Panc1 (cell line): ENCODE data around the gene DCLK2. TPM values are rescaled to one million over a fixed set of nuclear protein-coding genes. Genes with fewer than 3 reads are reported as not detected.

Source experiments
- ATAC-seq: fragments of 200-7000 bp; cut with Tn5 transposase; 2 replicates; pipeline ENCODE4 v1.9.1; 2020; ENCODE audit warnings: mild to moderate bottlenecking, moderate library complexity
- BruUV-seq: library from RNA; stranded (reverse); fragments of 400-500 nt; replicated peaks from 2 replicates; lab custom pipeline; 2021; lab: Mats Ljungman, UMichigan
- CTCF ChIA-PET: fragments of 300-600 bp; sonication (Branson Sonifier 250); formaldehyde crosslinking; loops from one replicate; lab custom pipeline; 2022; ENCODE audit warnings: antibody characterized with exemption; lab: Charles Lee
- POLR2A ChIA-PET: fragments of 300-600 bp; sonication (Branson Sonifier 250); formaldehyde crosslinking; loops from one replicate; lab custom pipeline; 2022; ENCODE audit warnings: antibody characterized with exemption; lab: Charles Lee
- DNase-seq: peaks from one replicate; pipeline ENCODE4 v3.0.0-alpha.2; 2010; ENCODE audit warnings: low read depth, low spot score
- H3K27ac ChIP-seq: 2 replicates; pipeline ENCODE4 v1.5.1; 2011; ENCODE audit warnings: mild to moderate bottlenecking, low read length, inconsistent platforms
- H3K27me3 ChIP-seq: fragments of 200-500 bp; sonication (Bioruptor generic); 2 replicates; pipeline ENCODE4 v1.6.0; 2014; ENCODE audit warnings: low read length, inconsistent platforms; ENCODE audit not compliant: control insufficient read depth, insufficient read depth
- H3K36me3 ChIP-seq: fragments of 200-500 bp; sonication (Bioruptor generic); 2 replicates; pipeline ENCODE4 v1.5.1; 2014; ENCODE audit warnings: inconsistent platforms, mild to moderate bottlenecking, low read length, moderate library complexity; ENCODE audit not compliant: control insufficient read depth, insufficient read depth
- H3K4me1 ChIP-seq: 2 replicates; pipeline ENCODE4 v1.5.1; 2011; ENCODE audit warnings: inconsistent platforms, mild to moderate bottlenecking, low read length, moderate library complexity; ENCODE audit not compliant: control insufficient read depth, insufficient read depth
- H3K4me3 ChIP-seq, 2 experiments: 2 replicates each; pipeline ENCODE4 v1.5.1; 2011 to 2012; ENCODE audit warnings: low read depth in 2 of 2, low read length in 2 of 2, mild to moderate bottlenecking in 2 of 2, inconsistent platforms in 1 of 2, moderate library complexity in 1 of 2
- H3K9me3 ChIP-seq: fragments of 200-500 bp; sonication (Bioruptor generic); 2 replicates; pipeline ENCODE4 v1.5.1; 2014; ENCODE audit warnings: low read depth, mild to moderate bottlenecking, inconsistent platforms, low read length, moderate library complexity; ENCODE audit not compliant: control insufficient read depth, insufficient read depth
- POLR2AphosphoS5 ChIP-seq: IDR thresholded peaks from 2 replicates; pipeline ENCODE4 v1.6.1; 2012; ENCODE audit warnings: mild to moderate bottlenecking, low read depth, low read length, moderate library complexity
- SIN3A ChIP-seq: IDR thresholded peaks from 2 replicates; pipeline ENCODE4 v1.6.1; 2012; ENCODE audit warnings: low read depth, mild to moderate bottlenecking, low read length, moderate library complexity, borderline replicate concordance; ENCODE audit not compliant: insufficient read depth
- TCF7L2 ChIP-seq: IDR thresholded peaks from 2 replicates; pipeline ENCODE4 v1.6.1; 2011; ENCODE audit warnings: mild to moderate bottlenecking, low read depth, low read length, inconsistent platforms
- in situ Hi-C: cut with HindIII; loops from 2 replicates; pipeline ENCODE4 v1.10.0; 2016; ENCODE audit warnings: low sequenced_read_pairs, low pct_unique_long_range_greater_than_20kb
- intact Hi-C: fragments of 100-400 bp; cut with micrococcal nuclease; formaldehyde crosslinking; loops from one replicate; pipeline ENCODE4 v1.10.0; 2022; ENCODE audit not compliant: unreplicated experiment
- total RNA-seq: library from RNA; stranded (reverse); gene quantifications from one replicate; pipeline ENCODE4 v1.2.1, GENCODE V29; 2021; ENCODE audit not compliant: unreplicated experiment
- TF ChIP-seq, protein P1 (sequence below): fragments of 450-650 bp; IDR thresholded peaks from 2 replicates; pipeline ENCODE4 v1.5.1; 2017; ENCODE audit warnings: mild to moderate bottlenecking
- TF ChIP-seq, protein P2 (sequence below), 2 experiments: IDR thresholded peaks; 2 replicates each; pipeline ENCODE4 v1.6.1; 2011 to 2012; ENCODE audit warnings: low read depth in 2 of 2, control low read depth in 1 of 2, low read length in 1 of 2, mild to moderate bottlenecking in 1 of 2, moderate library complexity in 1 of 2; ENCODE audit not compliant: insufficient read depth in 1 of 2

Gene DCLK2
- total RNA-seq, 1 experiment from 2014 or later: 9.5 TPM

DNA sequence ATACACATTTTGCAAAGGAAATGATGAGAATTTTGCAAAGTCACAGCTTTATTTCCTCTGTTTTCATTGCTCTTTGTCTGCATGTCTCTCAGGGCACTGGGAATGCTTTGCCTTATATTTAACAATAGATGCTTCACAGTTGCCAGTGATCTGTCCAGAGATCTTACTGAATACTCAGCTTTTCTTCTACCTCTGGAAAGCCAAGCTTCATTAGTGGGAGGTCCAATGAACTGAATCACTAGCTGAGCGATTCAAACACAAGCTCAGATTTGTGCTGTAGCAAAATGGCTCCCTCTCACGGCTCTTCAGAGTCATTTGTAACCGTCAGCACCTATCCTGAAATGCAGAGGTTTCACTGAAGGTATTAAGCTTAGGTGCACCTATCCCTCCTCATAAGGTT, 138.9 kb downstream of the DCLK2 start:
- H3K4me1 ChIP-seq: peaks cover 8% of the 10 kb centered on the region
- in situ Hi-C loops: no loop called here
- TF ChIP-seq, protein P1, sequence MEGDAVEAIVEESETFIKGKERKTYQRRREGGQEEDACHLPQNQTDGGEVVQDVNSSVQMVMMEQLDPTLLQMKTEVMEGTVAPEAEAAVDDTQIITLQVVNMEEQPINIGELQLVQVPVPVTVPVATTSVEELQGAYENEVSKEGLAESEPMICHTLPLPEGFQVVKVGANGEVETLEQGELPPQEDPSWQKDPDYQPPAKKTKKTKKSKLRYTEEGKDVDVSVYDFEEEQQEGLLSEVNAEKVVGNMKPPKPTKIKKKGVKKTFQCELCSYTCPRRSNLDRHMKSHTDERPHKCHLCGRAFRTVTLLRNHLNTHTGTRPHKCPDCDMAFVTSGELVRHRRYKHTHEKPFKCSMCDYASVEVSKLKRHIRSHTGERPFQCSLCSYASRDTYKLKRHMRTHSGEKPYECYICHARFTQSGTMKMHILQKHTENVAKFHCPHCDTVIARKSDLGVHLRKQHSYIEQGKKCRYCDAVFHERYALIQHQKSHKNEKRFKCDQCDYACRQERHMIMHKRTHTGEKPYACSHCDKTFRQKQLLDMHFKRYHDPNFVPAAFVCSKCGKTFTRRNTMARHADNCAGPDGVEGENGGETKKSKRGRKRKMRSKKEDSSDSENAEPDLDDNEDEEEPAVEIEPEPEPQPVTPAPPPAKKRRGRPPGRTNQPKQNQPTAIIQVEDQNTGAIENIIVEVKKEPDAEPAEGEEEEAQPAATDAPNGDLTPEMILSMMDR: peak; percentile 44
- TF ChIP-seq, protein P2, sequence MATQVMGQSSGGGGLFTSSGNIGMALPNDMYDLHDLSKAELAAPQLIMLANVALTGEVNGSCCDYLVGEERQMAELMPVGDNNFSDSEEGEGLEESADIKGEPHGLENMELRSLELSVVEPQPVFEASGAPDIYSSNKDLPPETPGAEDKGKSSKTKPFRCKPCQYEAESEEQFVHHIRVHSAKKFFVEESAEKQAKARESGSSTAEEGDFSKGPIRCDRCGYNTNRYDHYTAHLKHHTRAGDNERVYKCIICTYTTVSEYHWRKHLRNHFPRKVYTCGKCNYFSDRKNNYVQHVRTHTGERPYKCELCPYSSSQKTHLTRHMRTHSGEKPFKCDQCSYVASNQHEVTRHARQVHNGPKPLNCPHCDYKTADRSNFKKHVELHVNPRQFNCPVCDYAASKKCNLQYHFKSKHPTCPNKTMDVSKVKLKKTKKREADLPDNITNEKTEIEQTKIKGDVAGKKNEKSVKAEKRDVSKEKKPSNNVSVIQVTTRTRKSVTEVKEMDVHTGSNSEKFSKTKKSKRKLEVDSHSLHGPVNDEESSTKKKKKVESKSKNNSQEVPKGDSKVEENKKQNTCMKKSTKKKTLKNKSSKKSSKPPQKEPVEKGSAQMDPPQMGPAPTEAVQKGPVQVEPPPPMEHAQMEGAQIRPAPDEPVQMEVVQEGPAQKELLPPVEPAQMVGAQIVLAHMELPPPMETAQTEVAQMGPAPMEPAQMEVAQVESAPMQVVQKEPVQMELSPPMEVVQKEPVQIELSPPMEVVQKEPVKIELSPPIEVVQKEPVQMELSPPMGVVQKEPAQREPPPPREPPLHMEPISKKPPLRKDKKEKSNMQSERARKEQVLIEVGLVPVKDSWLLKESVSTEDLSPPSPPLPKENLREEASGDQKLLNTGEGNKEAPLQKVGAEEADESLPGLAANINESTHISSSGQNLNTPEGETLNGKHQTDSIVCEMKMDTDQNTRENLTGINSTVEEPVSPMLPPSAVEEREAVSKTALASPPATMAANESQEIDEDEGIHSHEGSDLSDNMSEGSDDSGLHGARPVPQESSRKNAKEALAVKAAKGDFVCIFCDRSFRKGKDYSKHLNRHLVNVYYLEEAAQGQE (IDR thresholded peaks at IDR 0.05; ENCODE audit: insufficient read depth in 1 of 2, low read depth in 2 of 2, low read length in 1 of 2): no peak
- TF ChIP-seq TCF7L2: no peak
- no peaks in the 10 kb centered on the region for H3K9me3 ChIP-seq
- H3K4me3 ChIP-seq: no peak overlapping the region
- no peaks in the 10 kb centered on the region for H3K27me3 ChIP-seq
- ChIA-PET POLR2A (interaction anchor here (1.0 kb wide), 1 partner anchor 8 kb away, joined by 3 read pairs; no protein-coding TSS in a partner anchor), CTCF (no interaction called here)
- no TSS peak for BruUV-seq
- intact Hi-C loops: no loop called here
- peak overlapping the region; percentile 51; the same call in 1 of the 2 replicates for H3K27ac ChIP-seq
- DNase-seq (no peak), ATAC-seq (peak; percentile 65; the same call in 1 of the 2 replicates)
- H3K36me3 ChIP-seq: no peaks in the 10 kb centered on the region

DNA sequence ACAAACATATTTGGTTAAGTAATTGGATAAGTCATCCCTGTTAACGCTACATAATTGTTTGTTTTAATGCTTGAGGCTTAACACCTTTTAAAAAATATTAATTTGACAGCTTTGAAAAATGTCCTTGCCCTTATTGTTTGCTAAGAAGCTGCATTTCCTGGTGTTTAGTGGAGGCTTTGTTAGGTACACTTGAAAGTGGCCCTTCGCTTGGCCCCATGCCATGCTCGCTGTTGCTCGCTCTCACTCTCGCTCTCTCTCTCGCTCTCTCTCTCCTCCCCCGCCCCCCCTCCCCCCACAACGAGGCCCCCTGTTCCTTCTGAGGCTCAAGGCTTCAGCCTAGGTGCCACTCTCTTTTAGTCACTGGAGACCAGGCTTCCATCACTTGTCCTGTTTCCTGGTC, 139.6 kb downstream of the DCLK2 start:
- H3K27me3 ChIP-seq: no peaks in the 10 kb centered on the region
- H3K4me3 ChIP-seq: no peak overlapping the region
- BruUV-seq: no TSS peak
- no peaks in the 10 kb centered on the region for H3K9me3 ChIP-seq
- ATAC-seq: no peak
- no peaks in the 10 kb centered on the region for H3K36me3 ChIP-seq
- intact Hi-C loops (no loop called here), in situ Hi-C loops (no loop called here)
- ChIA-PET POLR2A (interaction anchor here (0.6 to 1.0 kb wide), 2 partner anchors 9 to 48 kb away, joined by 3 to 7 read pairs; no protein-coding TSS in a partner anchor), CTCF (no interaction called here)
- TF ChIP-seq SIN3A: no peak
- TF ChIP-seq, protein P2 (IDR thresholded peaks at IDR 0.05; ENCODE audit: insufficient read depth in 1 of 2, low read depth in 2 of 2, low read length in 1 of 2): no peak
- TF ChIP-seq POLR2AphosphoS5: no peak
- TF ChIP-seq, protein P1: no peak
- no peak for TF ChIP-seq TCF7L2
- H3K4me1 ChIP-seq: peaks cover 8% of the 10 kb centered on the region
- H3K27ac ChIP-seq: peak overlapping the region; percentile 51; the same call in 1 of the 2 replicates
- DNase-seq: no peak
